HG03175 (cell line): ENCODE data around the gene WDR27.
"Not testable (repeated sequence)": the region's sequence is repeated elsewhere in the genome, so short reads cannot be mapped to it uniquely, and the experiment has no call there.

Experiments used
- ATAC-seq: cut with Tn5 transposase; IDR thresholded peaks from one replicate; pipeline ENCODE4 v1.9.1; 2021; ENCODE audit warnings: mild to moderate bottlenecking, moderate library complexity; ENCODE audit not compliant: unreplicated experiment

WDR27 gene

GRCh38 chr6:169491482-169491881 lies 210.3 kb downstream of the WDR27 start:
- ATAC-seq, result no peak

DNA sequence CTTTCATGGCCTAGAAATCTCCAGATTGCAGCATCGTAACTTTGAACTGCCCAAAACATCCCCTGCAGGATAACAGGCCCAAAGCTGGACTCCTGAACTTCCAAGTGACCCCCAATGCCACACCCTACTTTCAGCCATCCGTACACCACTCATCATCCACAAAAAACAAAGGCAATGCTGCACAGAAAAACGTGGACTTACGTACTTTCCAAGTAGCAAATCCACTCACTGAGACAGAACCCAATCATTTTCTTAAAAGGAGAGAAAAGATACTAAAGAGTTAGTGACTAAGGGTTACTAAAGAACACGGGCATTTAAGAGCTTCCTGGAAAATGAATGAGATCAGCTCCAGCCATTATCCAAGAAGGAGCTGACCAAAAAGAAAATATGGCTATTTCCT lies 211.0 kb downstream of the WDR27 start:
- no peak for ATAC-seq

GRCh38 chr6:169490246-169490641 lies 211.6 kb downstream of the WDR27 start:
- no peak for ATAC-seq

DNA sequence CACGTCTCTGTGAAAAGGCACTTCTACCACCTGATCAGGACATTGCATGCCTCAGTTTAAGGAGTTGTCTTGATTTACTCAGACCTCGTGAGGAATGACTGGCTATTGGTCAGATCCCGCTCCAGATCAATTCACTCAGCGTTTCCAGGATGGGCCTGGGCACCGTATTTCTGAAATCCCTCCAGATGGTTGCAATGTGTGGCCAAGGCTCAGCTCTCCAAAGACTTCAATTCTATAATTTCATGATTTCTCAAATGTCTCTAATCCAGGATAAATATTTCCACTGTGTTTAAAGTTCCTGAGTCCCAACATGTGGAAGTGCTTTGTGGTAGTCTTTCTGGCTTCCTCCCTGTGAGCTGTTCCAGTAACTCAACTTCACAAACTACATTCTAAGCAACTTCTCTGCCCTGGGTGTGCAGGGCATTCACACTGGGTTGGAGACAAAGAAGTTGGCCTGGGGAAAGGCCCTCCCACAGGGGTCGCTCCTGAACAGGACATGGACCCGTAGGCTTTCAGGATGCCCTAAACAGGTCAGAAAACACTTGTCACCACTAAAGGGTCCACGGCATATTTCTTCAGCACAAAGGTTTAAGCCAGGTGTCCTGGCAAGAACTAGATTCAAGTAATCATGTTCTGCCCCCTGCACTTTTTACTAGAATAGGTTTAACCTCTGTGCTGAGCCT lies 212.1 kb downstream of the WDR27 start:
- ATAC-seq, result no peak

DNA sequence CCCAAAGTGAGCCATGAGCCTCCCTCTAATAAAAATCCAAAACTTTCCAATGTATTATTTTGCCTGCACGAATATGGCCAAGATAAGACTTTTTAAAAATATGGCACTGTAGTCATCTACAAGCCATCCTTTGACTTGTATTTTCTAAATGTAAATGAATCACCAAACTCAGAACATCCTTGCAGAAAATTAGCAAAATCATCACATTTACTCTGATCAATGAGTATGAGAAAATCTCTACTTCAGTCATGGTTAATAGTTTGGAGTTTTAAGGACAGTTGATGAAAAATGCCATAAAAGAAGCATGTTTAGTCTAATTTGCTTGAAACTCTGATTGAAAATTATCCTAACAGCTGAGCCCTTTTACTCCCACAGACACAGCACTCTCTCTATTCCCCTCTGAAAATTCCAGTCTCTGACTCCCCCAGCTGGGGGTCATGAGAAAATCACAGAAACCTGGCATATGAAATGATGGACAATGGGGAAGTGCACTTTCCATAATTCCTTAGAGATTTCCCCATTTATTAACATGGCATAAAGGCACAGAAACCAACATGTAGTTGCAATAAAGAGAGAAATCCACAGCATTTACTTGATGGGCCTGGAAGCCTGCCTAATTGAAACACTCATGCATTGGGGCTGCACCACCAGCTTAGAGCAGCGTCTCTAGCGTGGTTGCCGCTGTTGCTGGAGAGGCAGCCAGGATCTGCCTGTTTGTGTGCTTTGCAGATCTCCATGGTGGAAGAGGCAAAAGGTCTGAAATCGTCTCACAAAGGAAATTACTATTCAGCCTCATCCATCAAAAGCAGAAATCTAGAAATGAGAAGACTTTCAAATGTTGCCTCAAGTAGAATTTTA lies 214.0 kb downstream of the WDR27 start:
- no peak for ATAC-seq

GRCh38 chr6:169479783-169480495 lies 221.9 kb downstream of the WDR27 start:
- ATAC-seq, result no peak

DNA sequence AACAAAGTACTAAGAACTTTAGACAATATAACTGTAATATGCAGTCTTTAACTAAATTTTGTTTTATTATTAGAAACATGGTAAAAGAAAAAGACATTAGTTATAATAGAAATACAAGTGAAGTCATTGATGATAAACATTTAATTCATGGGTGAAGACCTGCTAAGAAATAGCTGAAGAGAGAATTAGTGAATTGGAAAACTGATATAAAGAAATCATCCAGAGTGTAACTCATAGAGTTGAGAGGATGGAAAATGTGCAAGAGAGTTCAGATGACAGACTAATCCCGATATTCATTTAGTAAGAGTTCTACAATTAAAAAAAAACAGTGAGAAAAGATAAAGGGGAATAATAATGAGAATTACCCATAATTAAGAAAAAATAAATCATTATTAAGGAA lies 227.5 kb downstream of the WDR27 start:
- no peak for ATAC-seq

- peak; percentile 69 for ATAC-seq
Measured at GRCh38 chr6:169473663-169474062, 228.2 kb downstream of the WDR27 start.

DNA sequence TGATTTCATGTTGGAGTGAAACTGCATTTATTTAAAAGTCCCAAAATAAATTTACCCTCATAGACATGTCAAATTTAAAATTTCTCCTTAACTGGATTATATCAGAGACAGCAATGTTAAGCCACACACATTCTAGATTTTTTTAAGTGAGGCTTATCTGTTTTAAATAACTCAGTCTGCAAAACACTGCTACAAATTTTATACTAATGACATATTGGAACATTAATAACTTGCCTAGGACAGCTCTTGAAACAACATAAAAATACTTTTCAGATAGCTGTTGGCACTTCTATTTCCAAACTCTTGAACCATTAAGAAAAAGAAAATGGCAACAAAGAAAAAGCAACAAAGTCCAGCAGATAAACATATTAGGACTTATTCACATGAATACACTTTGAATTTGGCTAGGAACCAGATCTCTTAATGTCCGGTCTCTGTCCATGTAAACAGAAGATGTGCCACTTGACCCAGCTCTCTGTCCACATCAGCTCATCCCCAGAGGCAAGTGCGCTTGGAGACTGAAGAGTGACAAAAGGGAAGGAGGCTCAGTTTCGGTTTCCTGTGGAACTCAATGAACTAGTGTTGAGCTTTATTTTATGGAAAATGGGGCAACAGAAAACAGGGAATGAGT lies 228.9 kb downstream of the WDR27 start:
- ATAC-seq, result no peak

DNA sequence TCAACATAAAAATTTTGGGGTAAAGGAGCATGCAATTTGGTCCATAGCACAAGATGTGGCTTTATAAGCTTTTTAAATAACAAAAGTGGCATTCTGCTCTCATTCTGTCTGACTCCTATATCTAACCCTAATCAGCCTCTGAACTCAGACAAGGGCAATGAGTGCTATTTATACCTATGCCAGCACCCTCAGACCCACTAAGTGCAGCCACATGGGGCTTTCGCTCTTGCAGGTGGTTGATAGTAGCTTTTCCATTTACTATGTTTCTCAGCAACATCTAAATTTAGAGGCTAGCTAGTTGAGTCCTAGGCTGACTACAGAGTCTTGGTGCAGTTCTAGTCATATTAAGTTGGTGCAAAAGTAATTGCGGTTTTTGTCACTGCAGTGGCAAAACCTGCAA lies 231.0 kb downstream of the WDR27 start:
- ATAC-seq, result no peak

DNA sequence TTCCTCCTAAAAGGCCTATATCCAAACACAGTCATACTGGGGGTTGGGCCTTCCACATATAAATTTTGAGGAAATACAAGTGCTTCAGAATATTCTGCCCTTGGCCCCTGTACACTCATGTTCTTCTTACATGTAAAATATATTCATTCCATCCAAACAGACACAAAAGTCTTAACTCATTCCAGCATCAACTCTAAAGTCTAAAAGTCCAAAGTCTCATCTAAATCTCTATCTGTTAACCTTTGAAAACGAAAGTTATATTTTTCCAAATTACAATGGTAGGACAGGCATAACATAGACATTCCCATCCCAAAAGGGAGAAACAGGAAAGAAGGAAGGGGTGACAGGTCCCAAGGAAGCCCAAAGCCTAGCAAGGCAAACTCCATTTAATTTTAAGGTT lies 232.8 kb downstream of the WDR27 start:
- no peak for ATAC-seq

DNA sequence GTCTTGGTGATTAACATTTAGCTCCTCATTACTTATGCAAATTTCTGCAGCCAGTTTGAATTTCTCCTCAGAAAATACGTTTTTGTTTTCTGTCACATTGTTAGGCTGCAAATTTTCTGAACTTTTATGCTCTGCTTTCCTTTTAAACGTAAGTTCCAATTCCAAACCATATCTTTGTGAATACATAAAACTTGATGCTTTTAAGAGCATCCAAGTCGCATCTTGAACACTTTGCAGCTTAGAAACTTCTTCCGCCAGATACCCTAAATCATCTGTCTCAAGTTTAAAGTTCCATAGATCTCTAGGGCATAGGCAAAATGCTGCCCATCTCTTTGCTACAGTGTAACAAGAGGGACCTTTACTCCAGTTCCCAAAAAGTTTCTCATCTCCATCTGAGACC lies 234.1 kb downstream of the WDR27 start:
- ATAC-seq, result not testable (repeated sequence)

- ATAC-seq, result not testable (repeated sequence)
Measured at GRCh38 chr6:169466256-169466655, 235.6 kb downstream of the WDR27 start.

DNA sequence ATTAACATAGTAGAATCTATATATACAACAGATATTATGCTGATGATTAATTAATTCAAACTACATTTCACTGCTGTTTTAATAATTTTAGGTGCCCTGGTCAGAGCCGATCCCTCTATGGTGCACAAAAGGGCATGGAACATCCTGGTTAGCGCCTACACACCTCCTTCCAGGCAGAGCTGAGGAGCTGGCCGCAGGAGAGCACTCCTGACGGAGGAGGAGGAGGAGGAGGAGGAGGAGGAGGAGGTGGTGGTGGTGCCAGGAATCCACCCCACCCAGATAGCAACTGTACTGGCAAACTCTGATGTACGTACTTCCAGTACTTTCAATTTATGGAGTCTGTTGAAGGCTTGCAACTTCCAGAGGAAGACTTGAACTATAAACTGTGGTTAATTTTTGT lies 244.1 kb downstream of the WDR27 start:
- no peak for ATAC-seq

GRCh38 chr6:169456840-169457239 lies 245.0 kb downstream of the WDR27 start:
- ATAC-seq, result no peak

GRCh38 chr6:169455470-169455869 lies 246.4 kb downstream of the WDR27 start:
- no peak for ATAC-seq

DNA sequence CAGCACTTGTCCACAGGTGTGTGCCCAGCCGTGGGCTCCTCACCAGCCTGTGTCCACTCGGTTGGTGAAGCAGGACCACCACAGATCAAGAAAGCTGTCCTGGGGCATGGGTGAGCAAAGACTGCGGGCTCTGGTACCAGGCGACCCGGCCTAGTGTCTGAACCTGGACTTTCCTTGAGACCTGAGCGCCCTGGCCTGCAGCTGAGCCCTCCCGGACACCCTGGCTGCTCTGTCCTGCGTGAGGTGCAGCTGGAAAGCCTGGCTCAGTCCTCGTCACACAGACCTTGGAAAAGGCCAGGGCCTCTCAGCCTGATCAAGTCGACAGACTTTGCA lies 247.0 kb downstream of the WDR27 start:
- no peak for ATAC-seq

- ATAC-seq, result no peak
Measured at GRCh38 chr6:169454204-169454871, 247.5 kb downstream of the WDR27 start.

DNA sequence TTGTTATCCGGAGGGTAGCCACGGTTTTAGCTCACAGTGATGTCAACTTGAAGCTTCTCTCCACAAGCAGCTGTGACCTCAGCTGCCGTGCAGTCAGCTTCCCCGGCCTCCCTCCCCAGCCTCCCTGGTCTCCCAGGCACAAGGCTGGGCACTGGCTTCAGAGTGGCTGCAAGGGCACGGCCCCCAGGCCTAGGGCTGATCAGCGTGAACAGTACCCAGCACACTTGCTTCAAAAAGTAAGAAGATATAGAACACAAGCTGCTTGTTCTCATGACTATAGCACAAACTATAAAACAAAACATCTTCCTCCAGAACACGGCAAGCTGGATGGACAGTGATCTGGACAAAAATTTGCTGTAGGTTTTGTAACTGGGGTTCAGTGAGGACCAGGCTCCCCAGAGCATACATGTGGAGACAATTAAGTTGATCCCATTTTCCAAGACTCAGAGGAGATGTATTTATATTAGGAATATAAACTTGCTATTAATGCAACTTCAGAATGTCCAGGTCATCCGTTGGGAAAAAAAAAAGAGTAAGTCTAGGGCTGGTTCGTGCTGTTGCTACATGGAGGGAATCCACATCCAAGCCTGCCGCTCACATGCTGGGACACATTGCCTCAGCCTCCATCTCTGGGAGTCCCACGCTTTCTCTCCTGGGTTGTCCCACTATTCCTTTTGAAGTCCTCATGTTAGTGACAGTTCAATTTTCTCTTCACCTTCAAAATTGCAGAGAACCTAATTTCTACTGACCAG lies 248.8 kb downstream of the WDR27 start:
- ATAC-seq, result no peak
